Measurements from ENCODE around the gene APBB2. TPM values are rescaled to one million over a fixed set of nuclear protein-coding genes. Genes with fewer than 3 reads are reported as not detected.
"Not testable (repeated sequence)": the region's sequence is repeated elsewhere in the genome, so short reads cannot be mapped to it uniquely, and the experiment has no call there.

Gene APBB2
- total RNA-seq, 4 donors from 2014 or later = 139 to 248 (median 203) TPM

DNA sequence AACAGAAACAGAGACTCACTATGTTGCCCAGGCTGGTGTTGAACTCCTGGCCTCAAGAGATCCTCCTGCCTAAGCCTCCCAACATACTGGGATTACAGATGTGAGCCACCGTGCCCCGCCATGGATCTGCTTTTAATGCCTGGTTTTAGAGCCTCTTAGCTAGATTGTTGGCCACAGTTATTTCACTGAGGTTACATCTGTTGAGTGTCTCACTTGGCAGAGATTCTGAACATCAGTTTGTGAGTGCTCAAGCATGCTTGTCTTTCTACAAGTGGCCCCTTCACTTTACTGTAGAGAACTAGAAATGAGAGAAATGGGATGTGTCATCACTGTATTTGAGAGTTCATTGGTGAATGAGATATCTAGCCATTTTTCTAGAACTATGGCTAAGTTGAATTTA lies 218.5 kb downstream of the APBB2 start:
- DNase-seq (ENCODE audit: low spot score in 2 of 2) = no peak
- TF ChIP-seq, protein P1, sequence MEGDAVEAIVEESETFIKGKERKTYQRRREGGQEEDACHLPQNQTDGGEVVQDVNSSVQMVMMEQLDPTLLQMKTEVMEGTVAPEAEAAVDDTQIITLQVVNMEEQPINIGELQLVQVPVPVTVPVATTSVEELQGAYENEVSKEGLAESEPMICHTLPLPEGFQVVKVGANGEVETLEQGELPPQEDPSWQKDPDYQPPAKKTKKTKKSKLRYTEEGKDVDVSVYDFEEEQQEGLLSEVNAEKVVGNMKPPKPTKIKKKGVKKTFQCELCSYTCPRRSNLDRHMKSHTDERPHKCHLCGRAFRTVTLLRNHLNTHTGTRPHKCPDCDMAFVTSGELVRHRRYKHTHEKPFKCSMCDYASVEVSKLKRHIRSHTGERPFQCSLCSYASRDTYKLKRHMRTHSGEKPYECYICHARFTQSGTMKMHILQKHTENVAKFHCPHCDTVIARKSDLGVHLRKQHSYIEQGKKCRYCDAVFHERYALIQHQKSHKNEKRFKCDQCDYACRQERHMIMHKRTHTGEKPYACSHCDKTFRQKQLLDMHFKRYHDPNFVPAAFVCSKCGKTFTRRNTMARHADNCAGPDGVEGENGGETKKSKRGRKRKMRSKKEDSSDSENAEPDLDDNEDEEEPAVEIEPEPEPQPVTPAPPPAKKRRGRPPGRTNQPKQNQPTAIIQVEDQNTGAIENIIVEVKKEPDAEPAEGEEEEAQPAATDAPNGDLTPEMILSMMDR (IDR thresholded peaks at IDR 0.05) = no peak
- no peak for TF ChIP-seq POLR2A (IDR thresholded peaks at IDR 0.05)
- no peak for TF ChIP-seq EP300 (IDR thresholded peaks at IDR 0.05)
- H3K9me3 ChIP-seq = no peaks in the 10 kb centered on the region
- no peak overlapping the region for H3K4me3 ChIP-seq
- H3K36me3 ChIP-seq = no peaks in the 10 kb centered on the region
- 90 to 91% methylated on average over 2 of the region's 2 CpGs for WGBS, 2 donors
- H3K27me3 ChIP-seq = no peaks in the 10 kb centered on the region
- no peak overlapping the region for H3K27ac ChIP-seq
- peaks cover 0 to 12% (median 2%) of the 10 kb centered on the region in 4 donors for H3K4me1 ChIP-seq

DNA sequence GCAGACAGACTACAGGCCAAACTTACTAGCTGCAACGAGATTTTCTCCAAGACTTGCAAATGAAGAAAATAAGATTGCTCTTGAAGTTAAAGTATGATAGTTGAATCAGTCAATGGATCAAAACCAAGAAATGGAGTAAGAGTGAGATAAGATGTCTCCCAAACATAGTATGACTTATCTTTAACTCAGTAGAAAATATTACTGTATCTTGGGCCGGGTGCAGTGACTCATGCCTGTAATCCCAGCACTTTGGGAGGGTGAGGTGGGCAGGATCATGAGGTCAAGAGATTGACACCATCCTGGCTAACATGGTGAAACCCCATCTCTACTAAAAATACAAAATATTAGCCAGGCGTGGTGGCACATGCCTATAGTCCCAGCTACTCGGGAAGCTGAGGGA lies 220.0 kb downstream of the APBB2 start:
- not testable (repeated sequence) for H3K27me3 ChIP-seq; H3K9me3 ChIP-seq; H3K36me3 ChIP-seq; H3K4me3 ChIP-seq; H3K27ac ChIP-seq; DNase-seq (ENCODE audit: low spot score in 2 of 2)
- H3K4me1 ChIP-seq = peaks cover 0 to 12% (median 2%) of the 10 kb centered on the region in 4 donors
- 87 to 89% methylated on average over 4 of the region's 4 CpGs for WGBS, 2 donors

DNA sequence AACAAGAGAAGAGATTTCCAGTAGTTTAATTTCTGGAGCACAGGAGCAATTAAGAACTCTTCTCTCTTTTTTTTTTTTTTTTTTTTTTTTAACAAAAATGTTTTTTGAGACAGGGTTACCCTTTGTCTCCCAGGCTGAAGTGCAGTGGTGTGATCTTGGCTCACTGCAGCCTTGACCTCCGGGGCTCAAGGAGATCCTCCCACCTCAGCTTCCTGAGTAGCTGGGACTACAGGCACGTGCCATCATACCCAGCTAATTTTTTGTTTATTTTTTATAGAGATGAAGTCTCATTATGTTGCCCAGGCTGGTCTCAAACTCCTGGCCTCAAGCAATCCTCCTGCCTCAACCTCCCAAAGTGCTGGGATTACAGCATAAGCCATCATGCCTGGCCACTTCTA lies 221.0 kb downstream of the APBB2 start:
- not testable (repeated sequence) for H3K9me3 ChIP-seq; DNase-seq (ENCODE audit: low spot score in 2 of 2); H3K27me3 ChIP-seq; H3K4me3 ChIP-seq; H3K36me3 ChIP-seq; H3K27ac ChIP-seq
- H3K4me1 ChIP-seq = peaks cover 0 to 12% (median 2%) of the 10 kb centered on the region in 4 donors
- WGBS, 2 donors = 44 to 47% methylated on average over 2 of the region's 2 CpGs

DNA sequence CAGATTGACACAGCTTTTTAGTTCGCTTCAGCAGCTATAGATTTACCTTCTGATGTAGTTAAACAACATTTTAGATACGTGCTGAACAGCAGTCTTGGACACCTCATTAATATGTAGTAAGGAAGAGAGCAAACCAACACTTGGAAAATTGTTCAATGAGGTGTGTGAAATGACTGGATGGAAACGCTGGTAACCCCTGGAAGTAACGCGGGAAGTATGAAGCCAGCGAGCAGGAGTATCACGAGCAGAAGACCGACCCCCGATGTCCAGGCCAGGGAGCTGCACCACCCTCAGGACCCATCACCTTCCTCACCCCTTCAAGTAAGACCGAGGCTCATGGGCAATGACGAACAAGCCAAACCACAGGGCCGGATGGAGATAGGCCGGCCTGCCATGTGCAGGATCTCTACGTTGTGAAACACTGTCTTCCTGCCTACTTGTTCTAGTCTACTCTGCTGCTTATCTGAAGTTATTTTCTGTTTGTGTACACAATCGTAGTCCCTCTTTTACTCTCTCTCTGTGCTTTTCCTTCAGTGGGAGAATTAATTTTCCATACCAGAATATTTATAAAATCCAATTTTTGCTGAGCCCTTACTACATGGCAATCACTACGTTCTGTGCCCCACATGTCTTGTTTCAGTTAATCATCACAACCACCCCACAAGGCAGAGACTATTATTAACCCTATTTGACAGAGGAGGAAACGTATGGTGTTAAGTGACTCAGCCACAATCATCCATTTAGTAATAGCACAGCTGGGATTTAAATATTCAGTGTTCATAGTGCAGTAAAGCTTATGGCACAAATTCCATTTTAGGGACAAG lies 221.7 kb downstream of the APBB2 start:
- no peaks in the 10 kb centered on the region for H3K9me3 ChIP-seq
- H3K4me1 ChIP-seq = peaks cover 0 to 13% (median 2%) of the 10 kb centered on the region in 4 donors
- no peaks in the 10 kb centered on the region for H3K27me3 ChIP-seq
- TF ChIP-seq EP300 (IDR thresholded peaks at IDR 0.05) (no peak), POLR2A (IDR thresholded peaks at IDR 0.05) (no peak)
- TF ChIP-seq, protein P1 (IDR thresholded peaks at IDR 0.05) = no peak
- no peak for DNase-seq (ENCODE audit: low spot score in 2 of 2)
- H3K27ac ChIP-seq = no peak overlapping the region
- WGBS, 2 donors = 65 to 67% methylated on average over 17 of the region's 17 CpGs
- no peaks in the 10 kb centered on the region for H3K36me3 ChIP-seq
- H3K4me3 ChIP-seq = no peak overlapping the region

DNA sequence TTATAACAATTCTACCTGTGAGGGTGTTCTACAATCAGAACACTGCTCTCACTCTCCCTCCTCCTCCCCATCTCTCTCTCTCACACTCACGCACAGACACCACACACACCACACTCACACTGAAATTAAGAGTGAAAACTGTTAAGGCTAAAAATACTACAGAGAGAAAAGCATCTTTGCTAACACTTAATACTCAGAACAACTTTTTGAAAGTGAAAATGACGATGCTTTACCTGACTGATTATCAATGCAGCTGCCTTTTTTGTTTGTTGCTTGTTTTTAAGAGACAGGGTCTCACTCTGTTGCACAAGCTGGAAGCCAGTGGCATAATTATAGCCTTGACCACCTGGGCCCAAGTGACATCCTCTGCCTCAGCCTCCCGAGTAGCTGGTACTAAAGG lies 222.4 kb downstream of the APBB2 start:
- WGBS, 2 donors = 86 to 87% methylated on average over 3 of the region's 3 CpGs
- no peaks in the 10 kb centered on the region for H3K36me3 ChIP-seq
- no peak overlapping the region for H3K4me3 ChIP-seq
- H3K4me1 ChIP-seq = peaks cover 0 to 21% (median 2%) of the 10 kb centered on the region in 4 donors
- no peaks in the 10 kb centered on the region for H3K9me3 ChIP-seq
- DNase-seq (ENCODE audit: low spot score in 2 of 2) = no peak
- no peak overlapping the region for H3K27ac ChIP-seq
- H3K27me3 ChIP-seq = no peaks in the 10 kb centered on the region
- TF ChIP-seq, protein P1 (IDR thresholded peaks at IDR 0.05) = no peak
- no peak for TF ChIP-seq EP300 (IDR thresholded peaks at IDR 0.05)
- TF ChIP-seq POLR2A (IDR thresholded peaks at IDR 0.05) = no peak

DNA sequence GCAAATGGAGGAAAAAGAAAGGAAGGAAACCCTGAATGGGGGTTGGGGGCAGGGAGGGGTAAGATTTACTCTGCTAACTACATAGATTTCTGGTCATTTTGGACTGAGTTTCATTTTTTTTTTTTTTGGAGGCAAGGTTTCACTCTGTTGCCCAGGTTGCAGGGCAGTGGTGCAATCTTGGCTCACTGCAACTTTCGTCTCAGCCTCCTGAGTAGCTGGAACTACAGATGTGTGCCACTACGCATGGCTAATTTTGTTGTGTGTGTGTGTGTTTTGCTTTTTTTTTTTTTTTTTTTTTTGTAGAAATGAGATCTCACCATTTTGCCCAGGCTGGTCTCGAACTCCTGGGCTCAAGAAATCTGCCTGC lies 223.5 kb downstream of the APBB2 start:
- H3K27me3 ChIP-seq = no peaks in the 10 kb centered on the region
- no peaks in the 10 kb centered on the region for H3K36me3 ChIP-seq
- peaks cover 0 to 31% (median 7%) of the 10 kb centered on the region in 4 donors for H3K4me1 ChIP-seq
- TF ChIP-seq POLR2A (IDR thresholded peaks at IDR 0.05) (no peak), EP300 (IDR thresholded peaks at IDR 0.05) (no peak)
- TF ChIP-seq, protein P1 (IDR thresholded peaks at IDR 0.05) = no peak
- H3K9me3 ChIP-seq = no peaks in the 10 kb centered on the region
- no peak for DNase-seq (ENCODE audit: low spot score in 2 of 2)
- H3K4me3 ChIP-seq = no peak overlapping the region
- H3K27ac ChIP-seq = no peak overlapping the region
- 90 to 95% methylated on average over 3 of the region's 3 CpGs for WGBS, 2 donors

Measured in tibial nerve (tissue), 4 donors.